H1 (cell line): Measurements from ENCODE around the gene FAAH. TPM values are rescaled to one million over a fixed set of nuclear protein-coding genes. Genes with fewer than 3 reads are reported as not detected.

Experiments used
- CTCF ChIA-PET: fragments of 300-600 bp; sonication (Branson Sonifier 250); formaldehyde crosslinking; loops from one replicate; lab custom pipeline; 2021; ENCODE audit not compliant: partially characterized antibody; lab: Charles Lee
- POLR2A ChIA-PET: fragments of 300-600 bp; sonication (Branson Sonifier 250); formaldehyde crosslinking; loops from one replicate; lab custom pipeline; 2021; ENCODE audit warnings: inconsistent platforms; ENCODE audit not compliant: partially characterized antibody; lab: Charles Lee
- DNase-seq, 2 experiments: peaks; one replicate each; pipeline versions ENCODE4 v3.0.0 to v3.0.0-alpha.2; 2010 to 2022; ENCODE audit warnings: low spot score in 2 of 2, low read depth in 1 of 2, mixed read lengths in 1 of 2
- FAIRE-seq: peaks from 2 replicates; lab custom pipeline; 2011; peaks lifted over from hg19 to GRCh38; lab: Jason Lieb, UNC
- H2AFZ ChIP-seq: 2 replicates; pipeline ENCODE4 v1.8.1; 2012; ENCODE audit warnings: low read length, inconsistent platforms
- H2AK5ac ChIP-seq: 2 replicates; pipeline ENCODE4 v1.6.1; 2013; ENCODE audit warnings: low read depth, low read length
- H2BK120ac ChIP-seq: replicated peaks from 2 replicates; pipeline ENCODE3; 2013; ENCODE audit warnings: low read depth, low read length, inconsistent platforms
- H2BK12ac ChIP-seq: 2 replicates; pipeline ENCODE4 v1.6.1; 2013; ENCODE audit warnings: low read depth, low read length
- H2BK15ac ChIP-seq: 2 replicates; pipeline ENCODE4 v1.6.1; 2013; ENCODE audit warnings: low read length
- H2BK20ac ChIP-seq: 2 replicates; pipeline ENCODE4 v1.6.1; 2013; ENCODE audit warnings: low read length
- H2BK5ac ChIP-seq: 2 replicates; pipeline ENCODE4 v1.6.1; 2013; ENCODE audit warnings: low read depth, low read length
- H3K14ac ChIP-seq: 2 replicates; pipeline ENCODE4 v1.6.1; 2013; ENCODE audit warnings: inconsistent platforms; ENCODE audit not compliant: insufficient read length
- H3K18ac ChIP-seq: 2 replicates; pipeline ENCODE4 v1.6.1; 2013; ENCODE audit warnings: low read length; ENCODE audit errors: extremely low read depth
- H3K23ac ChIP-seq: 2 replicates; pipeline ENCODE4 v1.6.1; 2013; ENCODE audit warnings: inconsistent platforms; ENCODE audit not compliant: insufficient read length
- H3K23me2 ChIP-seq: 2 replicates; pipeline ENCODE4 v1.6.1; 2013; ENCODE audit warnings: low read depth, low read length
- H3K27ac ChIP-seq: 2 replicates; pipeline ENCODE4 v1.6.1; 2011; ENCODE audit warnings: low read depth, low read length, inconsistent platforms
- H3K27me3 ChIP-seq, 4 experiments: replicated peaks in 1 of 4; 1 replicate in 1 of 4; 2 replicates in 3 of 4; pipeline versions ENCODE4 v1.6.1 to v1.8.1; 2011 to 2013; ENCODE audit warnings: low read length in 3 of 4, mild to moderate bottlenecking in 3 of 4, inconsistent platforms in 2 of 4, mixed read lengths in 2 of 4, moderate library complexity in 1 of 4; ENCODE audit not compliant: control insufficient read depth in 3 of 4, insufficient read depth in 3 of 4; ENCODE audit errors: extremely low read depth in 1 of 4
- H3K36me3 ChIP-seq, 4 experiments: 2 replicates each; pipeline versions ENCODE4 v1.6.1 to v1.8.1; 2011 to 2013; ENCODE audit warnings: mild to moderate bottlenecking in 4 of 4, low read length in 3 of 4, moderate library complexity in 2 of 4, control low read depth in 1 of 4, inconsistent platforms in 1 of 4; ENCODE audit not compliant: insufficient read depth in 4 of 4, control insufficient read depth in 2 of 4
- H3K4ac ChIP-seq: replicated peaks from 2 replicates; pipeline ENCODE3; 2013; ENCODE audit warnings: low read length, low read depth, mixed read lengths, inconsistent platforms; ENCODE audit not compliant: insufficient read length
- H3K4me1 ChIP-seq, 4 experiments: replicated peaks in 1 of 4; 1 replicate in 1 of 4; 2 replicates in 3 of 4; pipeline versions ENCODE4 v1.6.1 to v1.8.1; 2011 to 2013; ENCODE audit warnings: low read length in 3 of 4, inconsistent platforms in 2 of 4, mixed read lengths in 1 of 4; ENCODE audit not compliant: insufficient read depth in 4 of 4, control insufficient read depth in 3 of 4
- H3K4me2 ChIP-seq, 2 experiments: 2 replicates each; pipeline versions ENCODE4 v1.6.1 to v1.8.1; 2011 to 2013; ENCODE audit warnings: low read depth in 2 of 2, low read length in 2 of 2, control low read depth in 1 of 2, inconsistent platforms in 1 of 2, mild to moderate bottlenecking in 1 of 2; ENCODE audit not compliant: insufficient read depth in 1 of 2
- H3K4me3 ChIP-seq, 4 experiments: fragments of 200-600, 300-600 bp in 1 of 4; sonication (generic), shearing (Covaris generic), sonication (Bioruptor Twin) in 1 of 4; 2 replicates each; pipeline versions ENCODE4 v1.5.1 to v1.8.1; 2011 to 2016; ENCODE audit warnings: low read length in 4 of 4, low read depth in 3 of 4, control low read depth in 2 of 4, inconsistent platforms in 2 of 4, mild to moderate bottlenecking in 2 of 4, mixed read lengths in 1 of 4, moderate library complexity in 1 of 4; ENCODE audit not compliant: insufficient read depth in 2 of 4; ENCODE audit errors: extremely low read depth in 1 of 4
- H3K56ac ChIP-seq: replicated peaks from 2 replicates; pipeline ENCODE3; 2013; ENCODE audit warnings: low read depth, mild to moderate bottlenecking, mixed read lengths, low read length, inconsistent platforms; ENCODE audit not compliant: insufficient read length
- H3K79me1 ChIP-seq: 2 replicates; pipeline ENCODE4 v1.6.1; 2013; ENCODE audit warnings: low read depth, low read length, control low read depth
- H3K79me2 ChIP-seq, 2 experiments: 2 replicates each; pipeline versions ENCODE4 v1.6.1 to v1.8.1; 2012 to 2013; ENCODE audit warnings: low read length in 2 of 2, mild to moderate bottlenecking in 2 of 2, inconsistent platforms in 1 of 2; ENCODE audit not compliant: insufficient read depth in 2 of 2, control insufficient read depth in 1 of 2
- H3K9ac ChIP-seq, 4 experiments: replicated peaks in 1 of 4; 1 replicate in 1 of 4; 2 replicates in 3 of 4; pipeline versions ENCODE4 v1.6.1 to v1.8.1; 2011 to 2013; ENCODE audit warnings: low read depth in 3 of 4, low read length in 3 of 4, control low read depth in 2 of 4, mild to moderate bottlenecking in 2 of 4, moderate library complexity in 2 of 4, inconsistent platforms in 1 of 4; ENCODE audit errors: extremely low read depth in 1 of 4
- H3K9me3 ChIP-seq, 2 experiments: 2 replicates each; pipeline versions ENCODE4 v1.6.1 to v1.8.1; 2012 to 2013; ENCODE audit warnings: mild to moderate bottlenecking in 2 of 2, moderate library complexity in 2 of 2, control low read depth in 1 of 2, inconsistent platforms in 1 of 2, low read depth in 1 of 2, low read length in 1 of 2, mixed read lengths in 1 of 2; ENCODE audit not compliant: insufficient read depth in 2 of 2
- H4K20me1 ChIP-seq, 2 experiments: replicated peaks in 1 of 2; 2 replicates each; pipeline versions ENCODE3 to v1.8.1; 2011 to 2013; ENCODE audit warnings: inconsistent platforms in 2 of 2, low read length in 2 of 2, mild to moderate bottlenecking in 1 of 2; ENCODE audit not compliant: insufficient read depth in 2 of 2, control insufficient read depth in 1 of 2
- H4K5ac ChIP-seq: 2 replicates; pipeline ENCODE4 v1.6.1; 2013; ENCODE audit warnings: low read length, low read depth, mixed read lengths, inconsistent platforms; ENCODE audit not compliant: insufficient read length
- H4K8ac ChIP-seq: 2 replicates; pipeline ENCODE4 v1.8.0; 2013; ENCODE audit warnings: mild to moderate bottlenecking, moderate library complexity, low read length, inconsistent platforms; ENCODE audit not compliant: insufficient read depth; ENCODE audit errors: extremely low read depth
- H4K91ac ChIP-seq: replicated peaks from 2 replicates; pipeline ENCODE3; 2013; ENCODE audit warnings: low read length, mixed read lengths, inconsistent platforms; ENCODE audit not compliant: insufficient read length
- BRCA1 ChIP-seq: IDR thresholded peaks from 2 replicates; pipeline ENCODE4 v1.6.1; 2012; ENCODE audit warnings: low read depth, low read length, improper control_type of control experiment
- CEBPB ChIP-seq: IDR thresholded peaks from 2 replicates; pipeline ENCODE4 v1.6.1; 2012; ENCODE audit warnings: low read depth, low read length
- SUZ12 ChIP-seq: fragments of 200-600 bp; sonication (generic); IDR thresholded peaks from 2 replicates; pipeline ENCODE4 v1.6.1; 2012; ENCODE audit warnings: mild to moderate bottlenecking, inconsistent platforms, low read length, moderate library complexity, mixed read lengths
- WGBS, 2 experiments: shearing (Covaris generic) in 1 of 2; methylation state at CpG; one replicate each; pipeline versions ENCODE4 v1.1.6 to v1.1.7; 2013 to 2015; ENCODE audit warnings: low lambda C conversion rate in 2 of 2, mixed read lengths in 2 of 2, inconsistent platforms in 1 of 2, low coverage in 1 of 2, missing lambda C conversion rate in 1 of 2; ENCODE audit not compliant: insufficient replicate concordance in 2 of 2, insufficient coverage in 1 of 2, insufficient read length in 1 of 2; ENCODE audit errors: extremely low coverage in 1 of 2, missing lambda C conversion rate in 1 of 2; 5-methylcytosine and 5-hydroxymethylcytosine counted together
- polyA plus RNA-seq, 7 experiments: library from polyadenylated mRNA; depleted of rRNA in 3 of 7; stranded (reverse) in 5 of 7; unstranded in 2 of 7; fragments of >200 nt in 5 of 7; fragments of 200-250 nt in 2 of 7; gene quantifications; 1 replicate in 5 of 7; 2 replicates in 1 of 7; 4 replicates in 1 of 7; pipeline versions ENCODE4 v1.2.1 to v1.2.3, GENCODE V29; 2011 to 2013; ENCODE audit warnings: missing spikeins in 2 of 7, mixed read lengths in 2 of 7
- total RNA-seq: library from RNA; stranded (reverse); fragmentation: NEBNext Ultra II Directional; extraction: Animal tissue kit (Norgen Biotek cat#: 25700); gene quantifications from 2 replicates; pipeline ENCODE4 v1.2.1, GENCODE V29; 2021

Gene FAAH
- total and polyA plus RNA-seq, 2 of the 8 experiments (the other 6 are each of a cell fraction or from before 2014, with no cell fraction given), result 41.2 to 47.3 TPM

DNA sequence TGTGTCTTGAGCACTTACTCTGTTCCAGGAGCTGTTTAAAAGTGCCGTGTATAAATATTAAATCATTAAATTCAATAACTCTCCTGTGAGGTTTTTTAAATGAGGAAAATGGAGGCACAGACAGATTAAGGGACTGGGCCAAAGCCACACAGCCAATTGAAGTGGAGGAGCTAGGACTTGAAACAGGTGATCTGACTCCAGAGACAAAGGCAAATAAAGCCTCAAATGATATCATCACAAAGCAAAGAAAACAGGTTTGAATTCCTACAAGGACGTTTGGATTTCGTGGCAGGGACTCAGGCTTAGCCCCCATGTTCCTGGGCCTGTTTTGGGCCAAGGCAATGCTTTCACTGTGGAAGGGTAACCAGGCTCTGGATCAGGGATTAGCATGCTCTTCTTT, 50.3 kb downstream of the FAAH start:
- Histone ChIP-seq H3K9me3 (no peaks in the 10 kb centered on the region), H2AK5ac (no peak overlapping the region), H2AFZ (no peak overlapping the region), H3K18ac (no peak overlapping the region), H3K79me1 (no peaks in the 10 kb centered on the region), H3K27me3 (peaks cover 22 to 33% (median 31%) of the 10 kb centered on the region in 4 experiments), H2BK5ac (no peak overlapping the region), H3K79me2 (no peaks in the 10 kb centered on the region), H4K8ac (no peak overlapping the region), H4K20me1 (peaks cover 6 to 9% of the 10 kb centered on the region in 2 experiments), H3K4me1 (peaks cover 8 to 28% (median 13%) of the 10 kb centered on the region in 4 experiments), H3K23ac (no peak overlapping the region), H3K36me3 (no peaks in the 10 kb centered on the region), H2BK20ac (no peak overlapping the region), H3K9ac (no peak overlapping the region), H4K91ac (no peak overlapping the region), H2BK120ac (no peak overlapping the region), H3K4ac (no peak overlapping the region), H3K14ac (no peak overlapping the region), H3K23me2 (peaks cover 12% of the 10 kb centered on the region), H3K27ac (no peak overlapping the region), H2BK15ac (no peak overlapping the region), H4K5ac (no peak overlapping the region), H3K56ac (no peak overlapping the region), H3K4me2 (no peak overlapping the region), H2BK12ac (no peak overlapping the region), H3K4me3 (no peak overlapping the region)
- TF ChIP-seq CEBPB (no peak), BRCA1 (no peak), SUZ12 (no peak)
- 76% methylated on average over 3 of the region's 3 CpGs; no CpG with 5 or more reads in 1 of the 2 experiments for WGBS, 2 experiments
- FAIRE-seq, result no peak
- POLR2A ChIA-PET, result interaction anchor here (0.9 to 2.9 kb wide), 3 partner anchors 8 to 85 kb away, joined by 3 to 7 read pairs (median 7); no protein-coding TSS in a partner anchor
- no peak for DNase-seq
- CTCF ChIA-PET, result interaction anchor here (1.3 to 20.4 kb wide), 20 partner anchors 8 to 155 kb away, joined by 3 to 497 read pairs (median 8); partner anchors contain the start of gene KNCN
